H1 (cell line): ENCODE measurements around the gene URAD. TPM values are rescaled to one million over a fixed set of nuclear protein-coding genes. Genes with fewer than 3 reads are reported as not detected.

ENCODE experiments used
- CTCF ChIA-PET: fragments of 300-600 bp; sonication (Branson Sonifier 250); formaldehyde crosslinking; loops from one replicate; lab custom pipeline; 2021; ENCODE audit not compliant: partially characterized antibody; lab: Charles Lee
- POLR2A ChIA-PET: fragments of 300-600 bp; sonication (Branson Sonifier 250); formaldehyde crosslinking; loops from one replicate; lab custom pipeline; 2021; ENCODE audit warnings: inconsistent platforms; ENCODE audit not compliant: partially characterized antibody; lab: Charles Lee
- DNase-seq, 2 experiments: peaks; one replicate each; pipeline versions ENCODE4 v3.0.0 to v3.0.0-alpha.2; 2010 to 2022; ENCODE audit warnings: low spot score in 2 of 2, low read depth in 1 of 2, mixed read lengths in 1 of 2
- FAIRE-seq: peaks from 2 replicates; lab custom pipeline; 2011; peaks lifted over from hg19 to GRCh38; lab: Jason Lieb, UNC
- H2AFZ ChIP-seq: 2 replicates; pipeline ENCODE4 v1.8.1; 2012; ENCODE audit warnings: low read length, inconsistent platforms
- H2AK5ac ChIP-seq: 2 replicates; pipeline ENCODE4 v1.6.1; 2013; ENCODE audit warnings: low read depth, low read length
- H2BK120ac ChIP-seq: replicated peaks from 2 replicates; pipeline ENCODE3; 2013; ENCODE audit warnings: low read depth, low read length, inconsistent platforms
- H2BK12ac ChIP-seq: 2 replicates; pipeline ENCODE4 v1.6.1; 2013; ENCODE audit warnings: low read depth, low read length
- H2BK15ac ChIP-seq: 2 replicates; pipeline ENCODE4 v1.6.1; 2013; ENCODE audit warnings: low read length
- H2BK20ac ChIP-seq: 2 replicates; pipeline ENCODE4 v1.6.1; 2013; ENCODE audit warnings: low read length
- H2BK5ac ChIP-seq: 2 replicates; pipeline ENCODE4 v1.6.1; 2013; ENCODE audit warnings: low read depth, low read length
- H3K14ac ChIP-seq: 2 replicates; pipeline ENCODE4 v1.6.1; 2013; ENCODE audit warnings: inconsistent platforms; ENCODE audit not compliant: insufficient read length
- H3K18ac ChIP-seq: 2 replicates; pipeline ENCODE4 v1.6.1; 2013; ENCODE audit warnings: low read length; ENCODE audit errors: extremely low read depth
- H3K23ac ChIP-seq: 2 replicates; pipeline ENCODE4 v1.6.1; 2013; ENCODE audit warnings: inconsistent platforms; ENCODE audit not compliant: insufficient read length
- H3K23me2 ChIP-seq: 2 replicates; pipeline ENCODE4 v1.6.1; 2013; ENCODE audit warnings: low read depth, low read length
- H3K27ac ChIP-seq: 2 replicates; pipeline ENCODE4 v1.6.1; 2011; ENCODE audit warnings: low read depth, low read length, inconsistent platforms
- H3K27me3 ChIP-seq, 4 experiments: replicated peaks in 1 of 4; 1 replicate in 1 of 4; 2 replicates in 3 of 4; pipeline versions ENCODE4 v1.6.1 to v1.8.1; 2011 to 2013; ENCODE audit warnings: low read length in 3 of 4, mild to moderate bottlenecking in 3 of 4, inconsistent platforms in 2 of 4, mixed read lengths in 2 of 4, moderate library complexity in 1 of 4; ENCODE audit not compliant: control insufficient read depth in 3 of 4, insufficient read depth in 3 of 4; ENCODE audit errors: extremely low read depth in 1 of 4
- H3K36me3 ChIP-seq, 4 experiments: 2 replicates each; pipeline versions ENCODE4 v1.6.1 to v1.8.1; 2011 to 2013; ENCODE audit warnings: mild to moderate bottlenecking in 4 of 4, low read length in 3 of 4, moderate library complexity in 2 of 4, control low read depth in 1 of 4, inconsistent platforms in 1 of 4; ENCODE audit not compliant: insufficient read depth in 4 of 4, control insufficient read depth in 2 of 4
- H3K4ac ChIP-seq: replicated peaks from 2 replicates; pipeline ENCODE3; 2013; ENCODE audit warnings: low read length, low read depth, mixed read lengths, inconsistent platforms; ENCODE audit not compliant: insufficient read length
- H3K4me1 ChIP-seq, 4 experiments: replicated peaks in 1 of 4; 1 replicate in 1 of 4; 2 replicates in 3 of 4; pipeline versions ENCODE4 v1.6.1 to v1.8.1; 2011 to 2013; ENCODE audit warnings: low read length in 3 of 4, inconsistent platforms in 2 of 4, mixed read lengths in 1 of 4; ENCODE audit not compliant: insufficient read depth in 4 of 4, control insufficient read depth in 3 of 4
- H3K4me2 ChIP-seq, 2 experiments: 2 replicates each; pipeline versions ENCODE4 v1.6.1 to v1.8.1; 2011 to 2013; ENCODE audit warnings: low read depth in 2 of 2, low read length in 2 of 2, control low read depth in 1 of 2, inconsistent platforms in 1 of 2, mild to moderate bottlenecking in 1 of 2; ENCODE audit not compliant: insufficient read depth in 1 of 2
- H3K4me3 ChIP-seq, 4 experiments: fragments of 200-600, 300-600 bp in 1 of 4; sonication (generic), shearing (Covaris generic), sonication (Bioruptor Twin) in 1 of 4; 2 replicates each; pipeline versions ENCODE4 v1.5.1 to v1.8.1; 2011 to 2016; ENCODE audit warnings: low read length in 4 of 4, low read depth in 3 of 4, control low read depth in 2 of 4, inconsistent platforms in 2 of 4, mild to moderate bottlenecking in 2 of 4, mixed read lengths in 1 of 4, moderate library complexity in 1 of 4; ENCODE audit not compliant: insufficient read depth in 2 of 4; ENCODE audit errors: extremely low read depth in 1 of 4
- H3K56ac ChIP-seq: replicated peaks from 2 replicates; pipeline ENCODE3; 2013; ENCODE audit warnings: low read depth, mild to moderate bottlenecking, mixed read lengths, low read length, inconsistent platforms; ENCODE audit not compliant: insufficient read length
- H3K79me1 ChIP-seq: 2 replicates; pipeline ENCODE4 v1.6.1; 2013; ENCODE audit warnings: low read depth, low read length, control low read depth
- H3K79me2 ChIP-seq, 2 experiments: 2 replicates each; pipeline versions ENCODE4 v1.6.1 to v1.8.1; 2012 to 2013; ENCODE audit warnings: low read length in 2 of 2, mild to moderate bottlenecking in 2 of 2, inconsistent platforms in 1 of 2; ENCODE audit not compliant: insufficient read depth in 2 of 2, control insufficient read depth in 1 of 2
- H3K9ac ChIP-seq, 4 experiments: replicated peaks in 1 of 4; 1 replicate in 1 of 4; 2 replicates in 3 of 4; pipeline versions ENCODE4 v1.6.1 to v1.8.1; 2011 to 2013; ENCODE audit warnings: low read depth in 3 of 4, low read length in 3 of 4, control low read depth in 2 of 4, mild to moderate bottlenecking in 2 of 4, moderate library complexity in 2 of 4, inconsistent platforms in 1 of 4; ENCODE audit errors: extremely low read depth in 1 of 4
- H3K9me3 ChIP-seq, 2 experiments: 2 replicates each; pipeline versions ENCODE4 v1.6.1 to v1.8.1; 2012 to 2013; ENCODE audit warnings: mild to moderate bottlenecking in 2 of 2, moderate library complexity in 2 of 2, control low read depth in 1 of 2, inconsistent platforms in 1 of 2, low read depth in 1 of 2, low read length in 1 of 2, mixed read lengths in 1 of 2; ENCODE audit not compliant: insufficient read depth in 2 of 2
- H4K20me1 ChIP-seq, 2 experiments: replicated peaks in 1 of 2; 2 replicates each; pipeline versions ENCODE3 to v1.8.1; 2011 to 2013; ENCODE audit warnings: inconsistent platforms in 2 of 2, low read length in 2 of 2, mild to moderate bottlenecking in 1 of 2; ENCODE audit not compliant: insufficient read depth in 2 of 2, control insufficient read depth in 1 of 2
- H4K5ac ChIP-seq: 2 replicates; pipeline ENCODE4 v1.6.1; 2013; ENCODE audit warnings: low read length, low read depth, mixed read lengths, inconsistent platforms; ENCODE audit not compliant: insufficient read length
- H4K8ac ChIP-seq: 2 replicates; pipeline ENCODE4 v1.8.0; 2013; ENCODE audit warnings: mild to moderate bottlenecking, moderate library complexity, low read length, inconsistent platforms; ENCODE audit not compliant: insufficient read depth; ENCODE audit errors: extremely low read depth
- H4K91ac ChIP-seq: replicated peaks from 2 replicates; pipeline ENCODE3; 2013; ENCODE audit warnings: low read length, mixed read lengths, inconsistent platforms; ENCODE audit not compliant: insufficient read length
- CEBPB ChIP-seq: IDR thresholded peaks from 2 replicates; pipeline ENCODE4 v1.6.1; 2012; ENCODE audit warnings: low read depth, low read length
- YY1 ChIP-seq: IDR thresholded peaks from 2 replicates; pipeline ENCODE4 v1.6.1; 2011; ENCODE audit warnings: low read depth, mild to moderate bottlenecking, low read length
- WGBS, 2 experiments: shearing (Covaris generic) in 1 of 2; methylation state at CpG; one replicate each; pipeline versions ENCODE4 v1.1.6 to v1.1.7; 2013 to 2015; ENCODE audit warnings: low lambda C conversion rate in 2 of 2, mixed read lengths in 2 of 2, inconsistent platforms in 1 of 2, low coverage in 1 of 2, missing lambda C conversion rate in 1 of 2; ENCODE audit not compliant: insufficient replicate concordance in 2 of 2, insufficient coverage in 1 of 2, insufficient read length in 1 of 2; ENCODE audit errors: extremely low coverage in 1 of 2, missing lambda C conversion rate in 1 of 2; 5-methylcytosine and 5-hydroxymethylcytosine counted together
- polyA plus RNA-seq, 7 experiments: library from polyadenylated mRNA; depleted of rRNA in 3 of 7; stranded (reverse) in 5 of 7; unstranded in 2 of 7; fragments of >200 nt in 5 of 7; fragments of 200-250 nt in 2 of 7; gene quantifications; 1 replicate in 5 of 7; 2 replicates in 1 of 7; 4 replicates in 1 of 7; pipeline versions ENCODE4 v1.2.1 to v1.2.3, GENCODE V29; 2011 to 2013; ENCODE audit warnings: missing spikeins in 2 of 7, mixed read lengths in 2 of 7
- total RNA-seq: library from RNA; stranded (reverse); fragmentation: NEBNext Ultra II Directional; extraction: Animal tissue kit (Norgen Biotek cat#: 25700); gene quantifications from 2 replicates; pipeline ENCODE4 v1.2.1, GENCODE V29; 2021

The URAD gene
- total and polyA plus RNA-seq, 2 of the 8 experiments (the other 6 are each of a cell fraction or from before 2014, with no cell fraction given), result not detected

DNA sequence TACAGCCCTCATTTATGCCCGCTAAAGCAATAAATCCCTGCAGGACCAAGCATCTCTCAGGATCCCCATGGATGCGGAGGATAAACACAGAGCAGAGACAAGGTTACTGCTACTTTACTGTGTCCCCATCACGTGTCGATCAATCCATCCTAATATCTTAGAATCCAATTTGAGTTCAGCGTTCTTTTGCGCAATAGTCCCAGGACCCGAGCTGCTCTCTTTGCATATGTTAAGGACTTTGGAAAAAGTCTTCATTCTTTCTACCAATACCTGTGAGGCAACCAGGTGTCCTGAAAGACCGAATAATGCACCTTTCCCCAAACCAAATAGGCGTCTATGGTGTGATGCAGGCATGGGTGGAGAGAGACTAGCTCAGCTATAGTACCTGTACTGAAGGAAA is 38.0 kb upstream of the URAD start:
- ChIA-PET POLR2A (no interaction called here), CTCF (no interaction called here)
- H4K20me1 ChIP-seq, result no peaks in the 10 kb centered on the region
- H3K56ac ChIP-seq, result no peak overlapping the region
- H2BK120ac ChIP-seq, result no peak overlapping the region
- no peaks in the 10 kb centered on the region for H3K9me3 ChIP-seq
- FAIRE-seq (no peak), DNase-seq (no peak)
- H4K91ac ChIP-seq, result no peak overlapping the region
- H2BK20ac ChIP-seq, result no peak overlapping the region
- no peak overlapping the region for H3K23ac ChIP-seq
- no peaks in the 10 kb centered on the region for H3K36me3 ChIP-seq
- no peak overlapping the region for H3K4me3 ChIP-seq
- H3K79me1 ChIP-seq, result no peaks in the 10 kb centered on the region
- no peak overlapping the region for H2AK5ac ChIP-seq
- no peak overlapping the region for H3K27ac ChIP-seq
- H3K79me2 ChIP-seq, result no peaks in the 10 kb centered on the region
- H4K5ac ChIP-seq, result no peak overlapping the region
- no peaks in the 10 kb centered on the region for H3K27me3 ChIP-seq
- no peak overlapping the region for H4K8ac ChIP-seq
- no peaks in the 10 kb centered on the region for H3K23me2 ChIP-seq
- no peak overlapping the region for H3K18ac ChIP-seq
- H3K4me2 ChIP-seq, result no peak overlapping the region
- H2BK15ac ChIP-seq, result no peak overlapping the region
- no peak overlapping the region for H2BK12ac ChIP-seq
- no peak overlapping the region for H3K9ac ChIP-seq
- H3K4me1 ChIP-seq, result peaks cover 5 to 10% (median 7%) of the 10 kb centered on the region in 4 experiments
- no peak overlapping the region for H2BK5ac ChIP-seq
- H3K4ac ChIP-seq, result no peak overlapping the region
- H3K14ac ChIP-seq, result no peak overlapping the region
- TF ChIP-seq YY1, result no peak
- peak; percentile 67; the same call in 1 of the 2 replicates for TF ChIP-seq CEBPB
- H2AFZ ChIP-seq, result no peak overlapping the region
- 92% methylated on average over 9 of the region's 9 CpGs; no CpG with 5 or more reads in 1 of the 2 experiments for WGBS, 2 experiments
